Mesendoderm (in vitro differentiated cells): ENCODE data around the gene CHIA.

ENCODE experiments used
- DNase-seq: peaks from one replicate; pipeline ENCODE4 v3.0.0; 2013
- H2AK5ac ChIP-seq: 2 replicates; pipeline ENCODE4 v1.6.1; 2013; ENCODE audit warnings: low read length, inconsistent platforms
- H2BK120ac ChIP-seq: 2 replicates; pipeline ENCODE4 v1.6.1; 2013; ENCODE audit warnings: low read depth, mild to moderate bottlenecking, low read length, moderate library complexity, mixed read lengths
- H2BK15ac ChIP-seq: replicated peaks from 2 replicates; pipeline ENCODE4 v1.6.1; 2013; ENCODE audit warnings: low read depth, mild to moderate bottlenecking, moderate library complexity
- H2BK5ac ChIP-seq: 2 replicates; pipeline ENCODE4 v1.6.1; 2013; ENCODE audit warnings: low read length, inconsistent platforms
- H3K18ac ChIP-seq: 2 replicates; pipeline ENCODE4 v1.6.1; 2013; ENCODE audit warnings: mild to moderate bottlenecking, low read length, mixed read lengths
- H3K23ac ChIP-seq: one replicate; pipeline ENCODE4 v1.6.1; 2013; ENCODE audit warnings: low read length
- H3K27ac ChIP-seq: 2 replicates; pipeline ENCODE4 v1.5.1; 2013; ENCODE audit warnings: low read depth, mild to moderate bottlenecking, inconsistent platforms, low read length, moderate library complexity
- H3K27me3 ChIP-seq: 2 replicates; pipeline ENCODE4 v1.6.1; 2013; ENCODE audit warnings: low read length, control low read depth, mild to moderate bottlenecking, inconsistent platforms; ENCODE audit not compliant: insufficient read depth, poor library complexity
- H3K36me3 ChIP-seq: 2 replicates; pipeline ENCODE4 v1.6.1; 2013; ENCODE audit warnings: low read length, inconsistent platforms; ENCODE audit not compliant: control insufficient read depth, insufficient read depth
- H3K4ac ChIP-seq: one replicate; pipeline ENCODE4 v1.6.1; 2013; ENCODE audit warnings: low read depth, mild to moderate bottlenecking, low read length, moderate library complexity
- H3K4me1 ChIP-seq: 2 replicates; pipeline ENCODE4 v1.6.1; 2013; ENCODE audit warnings: low read depth, low read length, inconsistent platforms; ENCODE audit not compliant: control insufficient read depth
- H3K4me2 ChIP-seq: 2 replicates; pipeline ENCODE4 v1.6.1; 2013; ENCODE audit warnings: low read length
- H3K4me3 ChIP-seq: 2 replicates; pipeline ENCODE4 v1.5.1; 2013; ENCODE audit warnings: mild to moderate bottlenecking, low read length
- H3K56ac ChIP-seq: one replicate; pipeline ENCODE4 v1.6.1; 2013; ENCODE audit warnings: low read length
- H3K79me1 ChIP-seq: 2 replicates; pipeline ENCODE4 v1.6.1; 2013; ENCODE audit warnings: low read length, inconsistent platforms
- H3K79me2 ChIP-seq: 2 replicates; pipeline ENCODE4 v1.6.1; 2013; ENCODE audit warnings: mild to moderate bottlenecking, low read length; ENCODE audit not compliant: control insufficient read depth, insufficient read depth
- H3K9ac ChIP-seq: 2 replicates; pipeline ENCODE4 v1.6.1; 2013; ENCODE audit warnings: low read length, inconsistent platforms
- H4K5ac ChIP-seq: one replicate; pipeline ENCODE4 v1.6.1; 2013; ENCODE audit warnings: low read length
- H4K8ac ChIP-seq: one replicate; pipeline ENCODE4 v1.6.1; 2013; ENCODE audit warnings: low read depth, mild to moderate bottlenecking, control low read depth, low read length, moderate library complexity
- WGBS: extraction: QIAGEN DNeasy Blood & Tissue Kit; methylation state at CpG from one replicate; pipeline ENCODE4 v1.1.7; 2013; ENCODE audit warnings: low lambda C conversion rate, missing lambda C conversion rate; ENCODE audit not compliant: insufficient coverage; ENCODE audit errors: extremely low coverage; 5-methylcytosine and 5-hydroxymethylcytosine counted together

Gene CHIA

DNA sequence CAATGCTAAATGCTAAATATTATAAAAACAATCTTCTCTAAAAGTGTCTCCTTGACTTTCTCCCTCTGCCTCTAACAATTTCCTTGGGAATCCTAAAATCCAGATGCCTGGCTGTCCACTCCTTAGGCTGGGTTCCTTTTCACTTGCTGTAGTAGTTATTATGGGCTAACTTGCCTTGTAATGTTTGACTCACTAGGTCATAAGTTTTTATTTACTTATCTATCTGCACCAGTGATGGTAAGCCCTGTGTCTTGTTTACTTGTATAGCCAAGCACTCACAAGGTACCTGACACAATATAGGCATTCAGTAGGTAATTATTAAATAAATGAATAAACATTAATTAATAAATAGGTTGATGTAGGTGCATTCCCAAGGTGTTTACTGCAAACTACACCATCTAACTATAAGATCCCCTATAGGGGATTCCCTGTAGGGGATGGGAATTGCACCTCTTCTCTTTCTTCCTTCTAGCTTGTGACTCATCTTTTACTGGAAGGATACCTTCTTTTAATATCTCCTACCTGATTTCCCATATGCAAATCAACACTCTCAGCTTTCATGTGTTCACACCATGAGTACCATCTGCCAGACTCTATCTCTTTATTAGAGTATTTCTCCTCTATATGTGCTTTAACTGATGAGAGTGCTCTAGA is 14.7 kb upstream of the CHIA start:
- DNase-seq: no peak
- Histone ChIP-seq H3K23ac (no peak overlapping the region), H2BK15ac (no peak overlapping the region), H4K5ac (no peak overlapping the region), H3K18ac (no peak overlapping the region), H4K8ac (no peak overlapping the region), H2BK120ac (no peak overlapping the region), H3K4ac (no peak overlapping the region), H3K79me2 (no peaks in the 10 kb centered on the region), H2BK5ac (no peak overlapping the region), H3K27ac (no peak overlapping the region), H3K4me2 (no peak overlapping the region), H3K4me1 (no peaks in the 10 kb centered on the region), H3K36me3 (no peaks in the 10 kb centered on the region), H3K79me1 (no peaks in the 10 kb centered on the region), H2AK5ac (no peak overlapping the region), H3K9ac (no peak overlapping the region), H3K27me3 (no peaks in the 10 kb centered on the region), H3K4me3 (no peak overlapping the region), H3K56ac (no peak overlapping the region)

DNA sequence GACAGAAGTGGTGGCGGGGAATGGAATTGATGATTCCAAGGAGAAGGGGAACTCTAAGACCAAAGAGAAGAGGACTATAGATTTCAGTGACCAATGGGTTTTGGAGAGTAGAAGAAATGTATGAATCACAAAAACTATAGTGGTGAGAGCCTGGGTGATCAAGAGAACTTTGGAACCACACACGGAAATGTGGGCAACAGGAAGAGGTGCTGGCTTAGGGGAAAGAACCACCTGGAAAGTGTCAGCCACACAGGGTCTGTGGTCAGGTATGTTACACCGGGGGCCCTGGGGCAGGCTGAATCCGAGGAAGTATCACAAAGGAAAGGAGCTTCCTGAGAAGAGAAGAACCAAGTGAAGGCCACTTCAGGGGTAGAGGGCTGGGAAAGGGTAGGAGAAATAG is 11.5 kb upstream of the CHIA start:
- Histone ChIP-seq H3K4me3 (no peak overlapping the region), H3K27me3 (no peaks in the 10 kb centered on the region), H4K5ac (no peak overlapping the region), H3K4ac (no peak overlapping the region), H3K18ac (no peak overlapping the region), H3K36me3 (no peaks in the 10 kb centered on the region), H3K4me2 (no peak overlapping the region), H3K23ac (no peak overlapping the region), H4K8ac (no peak overlapping the region), H2BK5ac (no peak overlapping the region), H3K56ac (no peak overlapping the region), H2BK15ac (no peak overlapping the region), H3K79me1 (no peaks in the 10 kb centered on the region), H3K9ac (no peak overlapping the region), H3K27ac (no peak overlapping the region), H3K4me1 (no peaks in the 10 kb centered on the region), H2BK120ac (no peak overlapping the region), H3K79me2 (no peaks in the 10 kb centered on the region), H2AK5ac (no peak overlapping the region)
- WGBS: no CpG with 5 or more reads among the region's 4 CpGs
- no peak for DNase-seq

DNA sequence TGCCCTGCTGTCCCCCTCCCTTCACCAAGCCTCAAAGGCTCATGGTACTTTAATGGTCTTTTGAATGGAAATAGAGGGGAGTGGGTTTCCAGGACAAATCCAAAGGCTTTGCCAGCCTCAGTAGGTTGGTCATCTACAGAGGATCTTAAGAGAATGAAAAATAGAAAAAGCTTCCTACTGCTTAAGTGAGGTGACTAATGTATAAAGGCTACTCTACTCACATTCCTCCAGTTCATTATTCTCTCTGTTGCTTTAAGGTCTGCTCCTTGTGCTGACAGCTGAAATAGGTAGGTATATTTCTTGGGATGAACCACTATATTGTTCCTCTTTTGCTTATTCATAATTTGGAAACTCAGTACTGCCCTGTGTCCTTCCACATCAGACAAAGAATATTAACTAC is 10.4 kb upstream of the CHIA start:
- no peak overlapping the region for H3K27ac ChIP-seq
- H2BK15ac ChIP-seq: no peak overlapping the region
- no peaks in the 10 kb centered on the region for H3K36me3 ChIP-seq
- no peaks in the 10 kb centered on the region for H3K79me1 ChIP-seq
- H4K5ac ChIP-seq: no peak overlapping the region
- H3K4me3 ChIP-seq: no peak overlapping the region
- H3K4me2 ChIP-seq: no peak overlapping the region
- no peak overlapping the region for H2AK5ac ChIP-seq
- H3K23ac ChIP-seq: no peak overlapping the region
- no peak overlapping the region for H3K56ac ChIP-seq
- H3K18ac ChIP-seq: no peak overlapping the region
- H3K4me1 ChIP-seq: no peaks in the 10 kb centered on the region
- DNase-seq: no peak
- H3K4ac ChIP-seq: no peak overlapping the region
- H3K79me2 ChIP-seq: no peaks in the 10 kb centered on the region
- no peak overlapping the region for H4K8ac ChIP-seq
- H3K27me3 ChIP-seq: no peaks in the 10 kb centered on the region
- H3K9ac ChIP-seq: no peak overlapping the region
- no peak overlapping the region for H2BK5ac ChIP-seq
- no peak overlapping the region for H2BK120ac ChIP-seq

DNA sequence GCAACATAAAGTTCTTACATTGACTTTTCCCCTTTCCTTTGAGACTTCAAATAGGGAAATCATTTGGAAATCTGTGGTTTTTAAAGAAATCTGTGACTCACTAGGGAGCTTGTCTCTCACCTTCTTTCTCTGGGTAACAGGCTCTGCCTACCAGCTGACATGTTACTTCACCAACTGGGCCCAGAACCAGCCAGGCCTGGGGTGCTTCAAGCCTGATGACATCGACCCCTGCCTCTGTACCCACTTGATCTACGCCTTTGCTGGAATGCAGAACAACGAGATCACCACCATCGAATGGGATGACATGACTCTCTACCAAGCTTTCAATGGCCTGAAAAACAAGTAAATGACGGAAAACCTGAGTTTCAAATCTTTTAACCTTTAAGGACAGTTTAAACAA is 9.2 kb upstream of the CHIA start:
- Histone ChIP-seq H4K8ac (no peak overlapping the region), H3K79me1 (no peaks in the 10 kb centered on the region), H3K56ac (no peak overlapping the region), H3K4me2 (no peak overlapping the region), H3K4me3 (no peak overlapping the region), H4K5ac (no peak overlapping the region), H3K27me3 (no peaks in the 10 kb centered on the region), H3K27ac (no peak overlapping the region), H3K4ac (no peak overlapping the region), H2BK120ac (no peak overlapping the region), H2BK5ac (no peak overlapping the region), H3K79me2 (no peaks in the 10 kb centered on the region), H3K9ac (no peak overlapping the region), H3K23ac (no peak overlapping the region), H3K36me3 (no peaks in the 10 kb centered on the region), H3K18ac (no peak overlapping the region), H2AK5ac (no peak overlapping the region), H3K4me1 (no peaks in the 10 kb centered on the region), H2BK15ac (no peak overlapping the region)
- peak; percentile 61 for DNase-seq
- no CpG with 5 or more reads among the region's 5 CpGs for WGBS

DNA sequence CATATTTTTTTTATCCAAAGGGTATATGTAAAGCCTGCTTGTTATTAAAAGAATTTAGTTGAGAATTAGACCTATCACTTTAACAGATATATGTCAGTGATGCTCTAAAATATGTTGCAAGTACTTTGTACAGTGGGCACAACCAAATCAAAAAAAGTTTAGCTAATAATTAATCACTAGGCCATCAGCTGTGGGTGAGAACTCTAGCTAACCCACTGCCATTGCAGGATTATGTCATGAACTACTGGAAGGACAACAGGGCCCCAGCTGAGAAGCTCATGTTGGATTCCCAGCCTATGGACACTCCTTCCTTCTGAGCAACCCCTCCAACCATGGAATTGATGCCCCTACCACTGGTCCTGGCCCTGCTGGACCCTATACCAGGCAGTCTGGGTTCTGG is 6.8 kb upstream of the CHIA start:
- DNase-seq: no peak
- H3K4me2 ChIP-seq: no peak overlapping the region
- H3K23ac ChIP-seq: no peak overlapping the region
- H2BK120ac ChIP-seq: no peak overlapping the region
- no peaks in the 10 kb centered on the region for H3K79me1 ChIP-seq
- no peaks in the 10 kb centered on the region for H3K27me3 ChIP-seq
- H2BK5ac ChIP-seq: no peak overlapping the region
- H3K18ac ChIP-seq: no peak overlapping the region
- H3K4ac ChIP-seq: no peak overlapping the region
- H2BK15ac ChIP-seq: no peak overlapping the region
- no peak overlapping the region for H3K56ac ChIP-seq
- H3K36me3 ChIP-seq: no peaks in the 10 kb centered on the region
- H3K4me1 ChIP-seq: no peaks in the 10 kb centered on the region
- no peak overlapping the region for H4K8ac ChIP-seq
- H4K5ac ChIP-seq: no peak overlapping the region
- H3K4me3 ChIP-seq: no peak overlapping the region
- no peak overlapping the region for H2AK5ac ChIP-seq
- no peak overlapping the region for H3K9ac ChIP-seq
- H3K79me2 ChIP-seq: no peaks in the 10 kb centered on the region
- no peak overlapping the region for H3K27ac ChIP-seq

DNA sequence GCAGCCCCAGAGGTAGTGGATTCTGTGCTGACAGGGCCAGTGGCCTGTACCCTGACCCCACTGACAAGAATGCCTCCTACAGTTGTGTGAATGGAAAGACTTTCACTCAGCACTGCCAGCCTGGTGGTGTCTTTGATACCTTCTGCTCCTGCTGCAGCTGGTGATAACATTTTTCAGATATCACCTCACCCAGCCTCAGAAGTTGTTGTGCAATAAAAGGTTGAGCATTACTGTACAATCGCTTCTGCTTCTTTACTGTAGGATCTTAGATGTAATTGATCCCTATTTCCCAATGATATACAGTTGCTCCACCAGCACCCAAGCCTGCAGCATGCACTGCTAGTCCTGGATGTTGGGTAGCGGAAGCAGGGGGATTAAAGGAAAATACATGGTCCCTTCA is 4.8 kb upstream of the CHIA start:
- no peak overlapping the region for H2BK5ac ChIP-seq
- H3K18ac ChIP-seq: no peak overlapping the region
- DNase-seq: peak; percentile 35
- H3K56ac ChIP-seq: no peak overlapping the region
- no peak overlapping the region for H4K8ac ChIP-seq
- H3K36me3 ChIP-seq: no peaks in the 10 kb centered on the region
- H3K27ac ChIP-seq: no peak overlapping the region
- H3K4me3 ChIP-seq: no peak overlapping the region
- no peak overlapping the region for H2AK5ac ChIP-seq
- H2BK120ac ChIP-seq: no peak overlapping the region
- no peak overlapping the region for H3K23ac ChIP-seq
- no peaks in the 10 kb centered on the region for H3K4me1 ChIP-seq
- no peak overlapping the region for H2BK15ac ChIP-seq
- H3K9ac ChIP-seq: no peak overlapping the region
- WGBS: no CpG with 5 or more reads among the region's 2 CpGs
- no peak overlapping the region for H3K4me2 ChIP-seq
- H3K4ac ChIP-seq: no peak overlapping the region
- H3K79me2 ChIP-seq: no peaks in the 10 kb centered on the region
- H4K5ac ChIP-seq: no peak overlapping the region
- no peaks in the 10 kb centered on the region for H3K79me1 ChIP-seq
- no peaks in the 10 kb centered on the region for H3K27me3 ChIP-seq
